ENCODE results near the gene TUBB4A.

Gene TUBB4A

GRCh38 chr19:6489278-6490061, 12.6 kb downstream of the TUBB4A start:
- H3K4me3 ChIP-seq (ENCODE audit: low read depth, low read length) = no peak overlapping the region
- TF ChIP-seq, protein P1, sequence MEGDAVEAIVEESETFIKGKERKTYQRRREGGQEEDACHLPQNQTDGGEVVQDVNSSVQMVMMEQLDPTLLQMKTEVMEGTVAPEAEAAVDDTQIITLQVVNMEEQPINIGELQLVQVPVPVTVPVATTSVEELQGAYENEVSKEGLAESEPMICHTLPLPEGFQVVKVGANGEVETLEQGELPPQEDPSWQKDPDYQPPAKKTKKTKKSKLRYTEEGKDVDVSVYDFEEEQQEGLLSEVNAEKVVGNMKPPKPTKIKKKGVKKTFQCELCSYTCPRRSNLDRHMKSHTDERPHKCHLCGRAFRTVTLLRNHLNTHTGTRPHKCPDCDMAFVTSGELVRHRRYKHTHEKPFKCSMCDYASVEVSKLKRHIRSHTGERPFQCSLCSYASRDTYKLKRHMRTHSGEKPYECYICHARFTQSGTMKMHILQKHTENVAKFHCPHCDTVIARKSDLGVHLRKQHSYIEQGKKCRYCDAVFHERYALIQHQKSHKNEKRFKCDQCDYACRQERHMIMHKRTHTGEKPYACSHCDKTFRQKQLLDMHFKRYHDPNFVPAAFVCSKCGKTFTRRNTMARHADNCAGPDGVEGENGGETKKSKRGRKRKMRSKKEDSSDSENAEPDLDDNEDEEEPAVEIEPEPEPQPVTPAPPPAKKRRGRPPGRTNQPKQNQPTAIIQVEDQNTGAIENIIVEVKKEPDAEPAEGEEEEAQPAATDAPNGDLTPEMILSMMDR (IDR thresholded peaks at IDR 0.05; ENCODE audit: low read depth, low read length) = no peak

- H3K4me3 ChIP-seq (ENCODE audit: low read depth, low read length) = no peak overlapping the region
- TF ChIP-seq, protein P1 (IDR thresholded peaks at IDR 0.05; ENCODE audit: low read depth, low read length) = no peak
Measured at GRCh38 chr19:6484831-6485230, 17.3 kb downstream of the TUBB4A start.

DNA sequence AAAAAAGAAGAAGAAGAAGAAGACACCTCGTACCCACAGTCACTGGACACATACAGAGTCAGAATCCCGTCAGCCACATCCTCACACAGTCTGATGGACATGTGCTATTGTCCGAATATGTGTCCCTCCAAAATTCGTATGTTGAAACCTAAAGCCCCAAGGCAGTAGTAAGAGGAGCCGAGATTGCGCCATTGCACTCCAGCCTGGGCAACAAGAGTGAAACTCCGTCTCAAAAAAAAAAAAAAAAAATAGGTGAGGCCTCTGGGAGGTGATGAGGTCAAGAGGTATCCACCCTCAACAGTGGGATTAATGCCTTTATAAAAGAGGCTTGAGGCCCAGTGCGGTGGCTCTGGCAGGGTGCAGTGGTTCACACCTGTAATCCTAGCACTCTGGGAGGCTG, 17.9 kb downstream of the TUBB4A start:
- TF ChIP-seq, protein P1 (IDR thresholded peaks at IDR 0.05; ENCODE audit: low read depth, low read length) = no peak
- H3K4me3 ChIP-seq (ENCODE audit: low read depth, low read length) = no peak overlapping the region

- H3K4me3 ChIP-seq (ENCODE audit: low read depth, low read length) = no peak overlapping the region
- TF ChIP-seq, protein P1 (IDR thresholded peaks at IDR 0.05; ENCODE audit: low read depth, low read length) = no peak
Measured at GRCh38 chr19:6483235-6483634, 18.9 kb downstream of the TUBB4A start.

DNA sequence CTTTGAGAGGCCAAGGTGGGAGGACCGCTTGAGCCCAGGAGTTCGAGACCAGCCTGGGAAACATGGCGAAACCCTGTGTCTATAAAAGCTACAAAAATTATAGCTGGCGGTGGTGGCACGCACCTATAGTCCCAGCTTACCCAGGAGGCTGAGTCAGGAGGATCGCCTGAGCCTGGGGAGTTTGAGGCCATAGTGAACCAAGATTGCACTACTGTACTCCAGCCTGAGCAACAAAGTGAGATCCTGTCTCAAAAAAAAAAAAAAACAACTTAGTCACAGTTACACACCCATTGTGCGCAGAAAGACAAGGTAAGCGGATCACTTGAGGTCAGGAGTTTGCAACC, 19.8 kb downstream of the TUBB4A start:
- no peak overlapping the region for H3K4me3 ChIP-seq (ENCODE audit: low read depth, low read length)
- TF ChIP-seq, protein P1 (IDR thresholded peaks at IDR 0.05; ENCODE audit: low read depth, low read length) = no peak

DNA sequence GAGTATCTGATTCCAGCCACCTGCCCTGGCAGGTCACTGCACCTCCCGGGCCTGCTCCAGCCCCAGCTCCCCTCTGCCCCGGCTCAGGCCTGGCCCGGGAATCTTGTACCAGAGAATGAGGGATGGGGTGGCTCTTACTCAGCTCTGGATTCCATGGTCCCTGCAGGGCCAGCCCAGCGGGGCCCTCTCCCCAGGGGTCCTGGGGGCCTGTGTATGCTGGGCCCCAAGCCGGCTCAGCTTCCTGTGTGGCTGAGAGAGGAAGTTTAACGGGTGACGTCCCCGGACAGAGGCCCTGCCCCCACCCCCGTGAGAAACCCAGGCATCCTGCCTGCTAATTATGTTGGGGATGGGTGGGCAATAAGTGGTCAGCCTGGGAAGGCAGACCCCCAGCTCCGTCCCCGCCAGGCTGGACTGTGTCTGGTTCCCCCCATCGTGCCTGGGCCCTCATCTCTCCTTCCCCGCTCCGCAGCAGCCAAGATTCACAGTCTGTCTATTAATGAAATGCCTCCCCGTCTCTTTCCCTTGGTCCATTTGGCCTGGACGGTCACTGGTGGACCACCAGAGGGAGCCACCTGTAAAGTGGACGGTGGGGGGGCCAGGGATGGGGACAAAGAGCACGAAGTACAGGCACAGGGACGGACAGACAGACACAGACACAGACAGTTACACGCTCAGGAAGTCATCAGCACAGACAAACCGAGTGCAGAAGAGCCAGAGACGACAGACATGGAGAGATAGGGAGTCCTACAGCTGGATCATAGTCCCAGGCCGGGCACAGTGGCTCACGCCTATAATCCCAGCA, 20.4 kb downstream of the TUBB4A start, which contains the start of gene DENND1C:
Gene DENND1C (minus strand): TSS at position 247 of the 802 bp plus-strand sequence. CDS start 92 bp downstream, at position 155.
- H3K4me3 ChIP-seq (ENCODE audit: low read depth, low read length) = no peak within 1 kb of the TSS
- TF ChIP-seq, protein P1 (IDR thresholded peaks at IDR 0.05; ENCODE audit: low read depth, low read length) = peak; percentile 41; the same call in 1 of the 2 replicates

Measured in WI38 (cell line).